ENCODE data around the gene DIPK1A.

DNA sequence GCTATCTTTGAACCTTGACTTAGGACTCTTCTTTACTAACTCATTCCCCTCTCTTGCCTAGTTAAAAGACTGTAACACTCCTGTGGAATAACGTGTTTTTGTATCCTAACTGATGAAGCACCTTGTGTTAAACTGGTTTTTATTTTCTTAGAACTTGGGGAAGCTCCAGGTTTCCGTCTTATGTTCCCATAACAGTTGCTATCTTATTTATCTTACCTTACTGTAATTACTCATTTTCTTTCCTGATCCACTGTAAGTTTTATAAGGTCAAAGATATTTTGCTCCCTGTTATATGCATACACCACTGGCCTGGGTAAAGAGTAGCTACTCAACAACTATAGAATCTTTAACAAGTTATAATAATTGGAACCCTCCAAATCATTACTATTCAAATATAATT is 86.3 kb downstream of the DIPK1A start:
- TF ChIP-seq, protein P1, sequence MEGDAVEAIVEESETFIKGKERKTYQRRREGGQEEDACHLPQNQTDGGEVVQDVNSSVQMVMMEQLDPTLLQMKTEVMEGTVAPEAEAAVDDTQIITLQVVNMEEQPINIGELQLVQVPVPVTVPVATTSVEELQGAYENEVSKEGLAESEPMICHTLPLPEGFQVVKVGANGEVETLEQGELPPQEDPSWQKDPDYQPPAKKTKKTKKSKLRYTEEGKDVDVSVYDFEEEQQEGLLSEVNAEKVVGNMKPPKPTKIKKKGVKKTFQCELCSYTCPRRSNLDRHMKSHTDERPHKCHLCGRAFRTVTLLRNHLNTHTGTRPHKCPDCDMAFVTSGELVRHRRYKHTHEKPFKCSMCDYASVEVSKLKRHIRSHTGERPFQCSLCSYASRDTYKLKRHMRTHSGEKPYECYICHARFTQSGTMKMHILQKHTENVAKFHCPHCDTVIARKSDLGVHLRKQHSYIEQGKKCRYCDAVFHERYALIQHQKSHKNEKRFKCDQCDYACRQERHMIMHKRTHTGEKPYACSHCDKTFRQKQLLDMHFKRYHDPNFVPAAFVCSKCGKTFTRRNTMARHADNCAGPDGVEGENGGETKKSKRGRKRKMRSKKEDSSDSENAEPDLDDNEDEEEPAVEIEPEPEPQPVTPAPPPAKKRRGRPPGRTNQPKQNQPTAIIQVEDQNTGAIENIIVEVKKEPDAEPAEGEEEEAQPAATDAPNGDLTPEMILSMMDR (IDR thresholded peaks at IDR 0.05), result no peak
- TF ChIP-seq SIN3A (IDR thresholded peaks at IDR 0.05; ENCODE audit: borderline replicate concordance, insufficient read depth, low read depth, low read length), result no peak
- TF ChIP-seq POLR2AphosphoS5 (IDR thresholded peaks at IDR 0.05; ENCODE audit: low read depth, low read length), result no peak

Data from Panc1 (cell line).